Testis (tissue), 2 donors: Measurements from ENCODE around the gene SHCBP1L.

ENCODE experiments used
- CTCF ChIP-seq, 3 experiments: fragments of 450-650 bp in 2 of 3; fragments of 200-600 bp in 1 of 3; sonication (generic) in 1 of 3; IDR thresholded peaks; one replicate each; pipeline ENCODE4 v1.5.1; 2016 to 2019; ENCODE audit warnings: antibody characterized with exemption in 3 of 3, mild to moderate bottlenecking in 2 of 3, moderate library complexity in 1 of 3
- POLR2A ChIP-seq: fragments of 450-650 bp; IDR thresholded peaks from one replicate; pipeline ENCODE4 v1.6.1; 2017; ENCODE audit warnings: antibody characterized with exemption, mild to moderate bottlenecking, moderate library complexity

- TF ChIP-seq POLR2A = no peak
- no peak for TF ChIP-seq CTCF (IDR thresholded peaks at IDR 0.05)
These were observed 42.9 kb upstream of the SHCBP1L start for GRCh38 chr1:182995894-182996293.
